K562 (cell line): ENCODE data around the gene KLF5. TPM values are rescaled to one million over a fixed set of nuclear protein-coding genes. Genes with fewer than 3 reads are reported as not detected.

Experiments
- ATAC-seq: fragments of 200-7000 bp; cut with Tn5 transposase; 3 replicates; pipeline ENCODE4 v1.9.1; 2020; ENCODE audit warnings: moderate library complexity
- BruUV-seq: library from RNA; stranded (reverse); fragments of 400-500 nt; replicated peaks from 2 replicates; lab custom pipeline; 2021; lab: Mats Ljungman, UMichigan
- CTCF ChIA-PET: fragments of 300-600 bp; formaldehyde crosslinking; extraction: SDS; loops from one replicate; lab custom pipeline; 2021; ENCODE audit warnings: low intra/inter-chr PET ratio; lab: Yijun Ruan, JAX
- POLR2A ChIA-PET: fragments of 300-600, 350-650 bp; sonication (Branson Sonifier 250); formaldehyde crosslinking; extraction: SDS; loops from one replicate; lab custom pipeline; 2021; ENCODE audit warnings: antibody characterized with exemption, inconsistent platforms; lab: Yijun Ruan, JAX
- DNase-seq, 4 experiments: peaks; one replicate each; pipeline versions ENCODE4 v3.0.0 to v3.0.0-alpha.2; 2011 to 2018; ENCODE audit warnings: low spot score in 3 of 4, mixed read lengths in 3 of 4; ENCODE audit errors: extremely low read depth in 1 of 4
- FAIRE-seq: peaks from 2 replicates; lab custom pipeline; 2011; peaks lifted over from hg19 to GRCh38; lab: Jason Lieb, UNC
- H2AFZ ChIP-seq: 2 replicates; pipeline ENCODE4 v1.6.0; 2011; ENCODE audit warnings: low read depth, low read length, control low read depth, inconsistent platforms
- H3K27ac ChIP-seq: fragments of 200-600 bp; 3 replicates; pipeline ENCODE4 v1.8.0; 2011; ENCODE audit warnings: low read depth, mild to moderate bottlenecking, control low read depth, inconsistent platforms, low read length, moderate library complexity, mixed read lengths; ENCODE audit errors: extremely low read depth
- H3K27me3 ChIP-seq, 2 experiments: fragments of 300-600 bp in 1 of 2; 2 replicates in 1 of 2; 3 replicates in 1 of 2; pipeline versions ENCODE4 v1.6.0 to v1.8.0; 2011; ENCODE audit warnings: inconsistent platforms in 2 of 2, low read length in 2 of 2, mild to moderate bottlenecking in 1 of 2, mixed read lengths in 1 of 2, moderate library complexity in 1 of 2; ENCODE audit not compliant: control insufficient read depth in 2 of 2, insufficient read depth in 2 of 2
- H3K36me3 ChIP-seq: fragments of 300-600 bp; 3 replicates; pipeline ENCODE4 v1.8.0; 2011; ENCODE audit warnings: mild to moderate bottlenecking, low read length, inconsistent platforms; ENCODE audit not compliant: control insufficient read depth, insufficient read depth
- H3K4me1 ChIP-seq, 2 experiments: fragments of 200-600 bp in 1 of 2; replicated peaks in 1 of 2; 2 replicates in 1 of 2; 3 replicates in 1 of 2; pipeline versions ENCODE4 v1.5.1 to v1.8.0; 2011; ENCODE audit warnings: inconsistent platforms in 2 of 2, low read length in 2 of 2, mild to moderate bottlenecking in 1 of 2, mixed read lengths in 1 of 2, moderate library complexity in 1 of 2; ENCODE audit not compliant: control insufficient read depth in 2 of 2, insufficient read depth in 2 of 2
- H3K4me2 ChIP-seq: 2 replicates; pipeline ENCODE4 v1.6.1; 2011; ENCODE audit warnings: low read length, control low read depth, inconsistent platforms, mixed read lengths; ENCODE audit not compliant: insufficient read depth
- H3K4me3 ChIP-seq: fragments of 200-600 bp; sonication (generic), shearing (Covaris generic); 2 replicates; pipeline ENCODE4 v1.5.1; 2016; ENCODE audit warnings: control low read depth, inconsistent platforms
- H3K79me2 ChIP-seq: fragments of 200-600 bp; 3 replicates; pipeline ENCODE4 v1.8.0; 2011; ENCODE audit warnings: low read length, inconsistent platforms; ENCODE audit not compliant: control insufficient read depth, insufficient read depth
- H3K9ac ChIP-seq, 2 experiments: 2 replicates each; pipeline versions ENCODE4 v1.6.0 to v1.6.1; 2011; ENCODE audit warnings: low read depth in 2 of 2, low read length in 2 of 2, control low read depth in 1 of 2, inconsistent platforms in 1 of 2, mild to moderate bottlenecking in 1 of 2, mixed read lengths in 1 of 2; ENCODE audit not compliant: insufficient read depth in 1 of 2
- H3K9me1 ChIP-seq: one replicate; pipeline ENCODE4 v1.6.0; 2011; ENCODE audit warnings: inconsistent platforms, mild to moderate bottlenecking, low read length, moderate library complexity; ENCODE audit not compliant: control insufficient read depth, insufficient read depth
- H3K9me3 ChIP-seq: replicated peaks from 2 replicates; pipeline ENCODE4 v1.5.1; 2011; ENCODE audit warnings: low read depth, low read length, inconsistent platforms; ENCODE audit not compliant: control insufficient read depth, insufficient read depth
- H4K20me1 ChIP-seq: replicated peaks from 2 replicates; pipeline ENCODE4 v1.6.1; 2011; ENCODE audit warnings: low read length, inconsistent platforms, mixed read lengths; ENCODE audit not compliant: control insufficient read depth, insufficient read depth
- CREB5 ChIP-seq: fragments of 250-450 bp; sonication (Bioruptor Pico); IDR thresholded peaks from 2 replicates; pipeline ENCODE4 v1.5.0; 2020; ENCODE audit warnings: mild to moderate bottlenecking
- GTF2F1 ChIP-seq: IDR thresholded peaks from 2 replicates; pipeline ENCODE4 v1.6.1; 2011; ENCODE audit warnings: low read depth, low read length, improper control_type of control experiment
- HDAC8 ChIP-seq: fragments of 450-650 bp; IDR thresholded peaks from 2 replicates; pipeline ENCODE4 v1.6.1; 2016; ENCODE audit warnings: mild to moderate bottlenecking, missing genetic modification characterization, moderate library complexity, missing compliant biosample characterization
- HLTF ChIP-seq: fragments of 450-650 bp; IDR thresholded peaks from 2 replicates; pipeline ENCODE4 v1.6.1; 2016
- KLF1 ChIP-seq: fragments of 450-650 bp; IDR thresholded peaks from 2 replicates; pipeline ENCODE4 v1.6.1; 2016; ENCODE audit warnings: missing genetic modification characterization, missing compliant biosample characterization
- MYNN ChIP-seq, 2 experiments: sonication (generic); formaldehyde crosslinking in 1 of 2; IDR thresholded peaks; 2 replicates each; pipeline versions ENCODE4 v1.5.0 to v1.6.1; 2016 to 2020; ENCODE audit warnings: antibody characterized with exemption in 1 of 2, missing genetic modification reagents in 1 of 2
- NCOA6 ChIP-seq: fragments of 450-650 bp; IDR thresholded peaks from 2 replicates; pipeline ENCODE4 v1.6.1; 2017; ENCODE audit warnings: mild to moderate bottlenecking
- NFE2L1 ChIP-seq: fragments of 450-650 bp; IDR thresholded peaks from 2 replicates; pipeline ENCODE4 v1.6.1; 2016; ENCODE audit warnings: missing genetic modification characterization, low read depth, mild to moderate bottlenecking, missing compliant biosample characterization, moderate library complexity, borderline replicate concordance
- NFIX ChIP-seq: fragments of 250-450 bp; sonication (Bioruptor Pico); IDR thresholded peaks from 2 replicates; pipeline ENCODE4 v1.4.0; 2020; ENCODE audit warnings: low read depth, mild to moderate bottlenecking, moderate library complexity
- POLR3G ChIP-seq: IDR thresholded peaks from 2 replicates; pipeline ENCODE4 v1.6.1; 2011; ENCODE audit not compliant: insufficient read length, insufficient replicate concordance; ENCODE audit errors: extremely low read depth
- RBM14 ChIP-seq: fragments of 200-400 bp; formaldehyde crosslinking; IDR thresholded peaks from 2 replicates; pipeline ENCODE4 v1.6.1; 2018; ENCODE audit warnings: low read depth, mild to moderate bottlenecking, low read length, moderate library complexity, borderline replicate concordance; ENCODE audit not compliant: insufficient read depth
- RBM34 ChIP-seq: fragments of 200-400 bp; formaldehyde crosslinking; IDR thresholded peaks from 2 replicates; pipeline ENCODE4 v1.6.1; 2018; ENCODE audit warnings: low read length, borderline replicate concordance; ENCODE audit not compliant: insufficient read depth
- ZNF12 ChIP-seq: sonication (generic); formaldehyde crosslinking; IDR thresholded peaks from 2 replicates; pipeline ENCODE4 v1.4.0; 2020; ENCODE audit warnings: mild to moderate bottlenecking, missing genetic modification reagents
- ZNF274 ChIP-seq: IDR thresholded peaks from 2 replicates; pipeline ENCODE4 v1.6.1; 2011; ENCODE audit warnings: low read depth, mild to moderate bottlenecking, low read length, moderate library complexity, borderline replicate concordance
- ZNF280A ChIP-seq: fragments of 450-650 bp; IDR thresholded peaks from 2 replicates; pipeline ENCODE4 v1.6.1; 2018; ENCODE audit warnings: mild to moderate bottlenecking, low read depth; ENCODE audit not compliant: partially characterized antibody
- ZNF316 ChIP-seq: fragments of 450-650 bp; IDR thresholded peaks from 2 replicates; pipeline ENCODE4 v1.6.1; 2016
- ZNF57 ChIP-seq: fragments of 450-650 bp; formaldehyde crosslinking; IDR thresholded peaks from 2 replicates; pipeline ENCODE4 v1.4.0; 2020; ENCODE audit warnings: mild to moderate bottlenecking, moderate library complexity
- WGBS: fragments of 100-300 bp; shearing (Covaris generic); methylation state at CpG from one replicate; pipeline ENCODE4 v1.1.6; 2016; ENCODE audit warnings: low coverage, mixed read lengths; ENCODE audit not compliant: insufficient coverage; ENCODE audit errors: missing lambda C conversion rate; 5-methylcytosine and 5-hydroxymethylcytosine counted together
- in situ Hi-C: fragments of 300-500 bp; cut with MboI; formaldehyde crosslinking; loops from 4 replicates; pipeline ENCODE4 v1.15.0; 2018; ENCODE audit warnings: inconsistent platforms, mixed read lengths
- intact Hi-C: fragments of 100-400 bp; cut with micrococcal nuclease; formaldehyde crosslinking; loops from 2 replicates; pipeline ENCODE4 v1.14.2; 2022
- polyA plus RNA-seq, 8 experiments: library from polyadenylated mRNA; depleted of rRNA in 4 of 8; stranded (reverse) in 5 of 8; unstranded in 3 of 8; fragments of >200 nt; fragmentation: Nextera tagmentation in 2 of 8; fragmentation: Illumina TruSeq in 1 of 8; extraction: Ambion mirVana in 2 of 8; extraction: Trizol in 1 of 8; gene quantifications; 2 replicates each; pipeline versions ENCODE4 v1.2.1 to v1.2.3, GENCODE V29; 2011 to 2014; ENCODE audit warnings: inconsistent platforms in 1 of 8, missing spikeins in 1 of 8
- total RNA-seq, 7 experiments: library from RNA; depleted of rRNA in 6 of 7; stranded (reverse); fragments of >200 nt in 6 of 7; fragmentation: Illumina TruSeq in 2 of 7; extraction: Trizol in 2 of 7; gene quantifications; 2 replicates each; pipeline versions ENCODE4 v1.2.1 to v1.2.3, GENCODE V29; 2011 to 2021; ENCODE audit warnings: low replicate concordance in 1 of 7

Gene KLF5
- total and polyA plus RNA-seq, 9 of the 15 experiments (the other 6 are each of a cell fraction or from before 2014, with no cell fraction given) = 0.17 to 1.0 (median 0.36) TPM

- DNase-seq = no peak
- Histone ChIP-seq H3K36me3 (no peaks in the 10 kb centered on the region), H3K4me3 (no peak overlapping the region), H3K9ac (no peak overlapping the region), H3K27me3 (no peaks in the 10 kb centered on the region; a peak in 1 of 5 replicates), H3K27ac (no peak overlapping the region), H3K9me3 (no peaks in the 10 kb centered on the region), H4K20me1 (no peaks in the 10 kb centered on the region), H3K4me1 (no peaks in the 10 kb centered on the region), H3K4me2 (no peak overlapping the region), H3K79me2 (no peaks in the 10 kb centered on the region), H2AFZ (no peak overlapping the region), H3K9me1 (no peaks in the 10 kb centered on the region)
- POLR2A ChIA-PET = no interaction called here
- no peak for ATAC-seq
- CTCF ChIA-PET = no interaction called here
- no TSS peak for BruUV-seq
- WGBS = 0% methylated on average over 5 of the region's 5 CpGs
- intact Hi-C loops = no loop called here
- FAIRE-seq = no peak
- in situ Hi-C loops = no loop called here
- TF ChIP-seq KLF1 (tag) (no peak), POLR3G (no peak), ZNF12 (CRISPR knock-in tag) (no peak), HDAC8 (no peak), ZNF280A (no peak), NCOA6 (no peak), HLTF (no peak), ZNF274 (no peak), NFE2L1 (tag) (no peak), NFIX (CRISPR knock-in tag) (no peak), RBM34 (no peak), RBM14 (no peak), ZNF57 (CRISPR knock-in tag) (no peak), ZNF316 (no peak), CREB5 (no peak), MYNN (IDR thresholded peaks at IDR 0.05) (no peak), MYNN (CRISPR knock-in tag; IDR thresholded peaks at IDR 0.05) (no peak), GTF2F1 (no peak)
These were observed 23.7 kb downstream of the KLF5 start for GRCh38 chr13:73082471-73082870.
